ENCODE measurements around the gene MRE11.
"Not testable (repeated sequence)": the region's sequence is repeated elsewhere in the genome, so short reads cannot be mapped to it uniquely, and the experiment has no call there.

MRE11 gene

DNA sequence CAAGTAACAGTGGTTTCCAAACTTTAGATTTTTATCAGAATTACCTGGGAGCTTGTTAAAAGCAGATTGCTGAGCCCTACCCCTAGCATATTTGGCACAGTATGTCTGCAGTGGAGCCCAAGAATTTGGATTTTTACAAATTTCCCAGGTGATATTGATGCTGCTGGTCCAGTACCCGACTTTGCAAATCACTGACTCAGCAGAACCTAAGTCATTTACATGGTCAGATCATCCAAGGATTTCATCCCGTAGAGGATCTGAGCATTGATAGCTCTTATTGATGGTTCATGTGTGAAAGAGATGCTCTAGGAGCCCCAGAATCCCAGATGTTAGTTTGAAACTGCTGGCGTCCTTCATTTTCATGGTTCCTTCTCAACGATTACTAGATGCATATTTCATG is 24.7 kb upstream of the MRE11 start:
- no peak overlapping the region for H3K4me3 Mint-ChIP-seq
- H3K4me1 Mint-ChIP-seq (ENCODE audit: low read depth) = no peaks in the 10 kb centered on the region
- H3K27me3 Mint-ChIP-seq (ENCODE audit: low read depth) = peaks cover 34% of the 10 kb centered on the region
- no peaks in the 10 kb centered on the region for H3K9me3 Mint-ChIP-seq
- no peak overlapping the region for H3K27ac Mint-ChIP-seq
- H3K36me3 Mint-ChIP-seq (ENCODE audit: low read depth) = no peaks in the 10 kb centered on the region

DNA sequence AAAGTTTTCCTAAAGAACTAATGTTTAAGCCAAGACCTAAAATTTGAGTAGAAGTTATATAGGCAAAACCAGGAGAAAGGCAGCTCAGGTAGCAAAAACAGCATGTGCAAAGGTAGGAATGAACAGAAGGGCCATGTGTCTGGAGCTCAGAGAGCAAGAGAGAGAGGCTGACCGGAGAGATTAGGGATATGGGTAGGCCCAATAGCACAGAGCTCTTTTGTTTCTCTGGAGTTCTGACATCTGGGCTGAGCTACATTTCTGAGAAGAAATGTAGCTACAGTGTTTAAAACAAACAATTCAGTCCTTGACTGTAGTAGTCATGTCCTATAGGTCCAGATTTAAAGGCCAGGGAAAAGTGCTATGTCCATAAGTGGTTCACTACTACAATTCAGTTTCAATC is 23.1 kb upstream of the MRE11 start:
- Mint-ChIP-seq H3K27ac (no peak overlapping the region), H3K4me3 (no peak overlapping the region), H3K27me3 (ENCODE audit: low read depth) (peaks cover 44% of the 10 kb centered on the region), H3K9me3 (no peaks in the 10 kb centered on the region), H3K4me1 (ENCODE audit: low read depth) (peaks cover 14% of the 10 kb centered on the region), H3K36me3 (ENCODE audit: low read depth) (no peaks in the 10 kb centered on the region)

DNA sequence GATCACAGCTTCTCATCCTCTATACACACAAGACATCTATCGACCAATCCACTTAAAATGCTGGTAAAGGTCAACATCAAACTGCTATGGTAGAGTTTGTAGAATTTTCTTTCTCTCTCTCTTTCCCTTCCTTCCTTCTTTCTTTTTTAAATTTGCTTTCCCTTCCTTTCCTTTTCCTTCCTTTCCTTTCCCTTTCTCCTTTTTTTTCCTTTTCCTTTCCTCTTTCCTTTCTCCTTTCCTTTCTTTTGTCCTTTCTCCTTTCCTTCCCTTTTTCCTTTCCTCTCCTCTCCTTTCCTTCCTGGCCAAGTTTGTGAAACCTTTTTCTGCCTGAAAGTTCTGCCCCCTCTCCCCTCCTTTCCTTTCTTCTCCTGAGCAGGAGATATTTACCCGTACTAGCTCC is 21.8 kb upstream of the MRE11 start:
- Mint-ChIP-seq H3K4me1 (ENCODE audit: low read depth) (peaks cover 14% of the 10 kb centered on the region), H3K4me3 (no peak overlapping the region), H3K9me3 (no peaks in the 10 kb centered on the region), H3K27me3 (ENCODE audit: low read depth) (peaks cover 57% of the 10 kb centered on the region), H3K27ac (no peak overlapping the region), H3K36me3 (ENCODE audit: low read depth) (no peaks in the 10 kb centered on the region)

DNA sequence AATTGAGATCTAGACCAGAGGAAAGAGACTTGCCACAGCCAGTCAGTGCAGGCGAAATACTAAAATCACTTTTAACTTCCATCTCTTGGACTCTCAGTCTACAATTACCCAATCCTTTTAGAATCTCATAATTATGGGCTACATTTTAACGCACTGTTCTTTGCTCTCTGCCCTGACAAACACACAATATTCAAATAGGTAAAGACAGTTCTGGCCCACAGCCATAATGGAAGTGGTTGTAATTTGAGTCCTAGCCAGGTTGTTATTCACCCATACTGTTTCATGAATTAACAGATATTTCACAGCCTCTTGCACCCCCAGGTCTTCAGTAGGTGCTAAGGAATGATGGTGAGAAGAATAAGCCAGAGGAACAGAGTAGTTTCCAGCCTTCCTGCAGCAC is 19.4 kb upstream of the MRE11 start:
- Mint-ChIP-seq H3K4me1 (ENCODE audit: low read depth) (peaks cover 14% of the 10 kb centered on the region), H3K4me3 (no peak overlapping the region), H3K27me3 (ENCODE audit: low read depth) (peaks cover 67% of the 10 kb centered on the region), H3K9me3 (no peaks in the 10 kb centered on the region), H3K27ac (no peak overlapping the region), H3K36me3 (ENCODE audit: low read depth) (no peaks in the 10 kb centered on the region)

DNA sequence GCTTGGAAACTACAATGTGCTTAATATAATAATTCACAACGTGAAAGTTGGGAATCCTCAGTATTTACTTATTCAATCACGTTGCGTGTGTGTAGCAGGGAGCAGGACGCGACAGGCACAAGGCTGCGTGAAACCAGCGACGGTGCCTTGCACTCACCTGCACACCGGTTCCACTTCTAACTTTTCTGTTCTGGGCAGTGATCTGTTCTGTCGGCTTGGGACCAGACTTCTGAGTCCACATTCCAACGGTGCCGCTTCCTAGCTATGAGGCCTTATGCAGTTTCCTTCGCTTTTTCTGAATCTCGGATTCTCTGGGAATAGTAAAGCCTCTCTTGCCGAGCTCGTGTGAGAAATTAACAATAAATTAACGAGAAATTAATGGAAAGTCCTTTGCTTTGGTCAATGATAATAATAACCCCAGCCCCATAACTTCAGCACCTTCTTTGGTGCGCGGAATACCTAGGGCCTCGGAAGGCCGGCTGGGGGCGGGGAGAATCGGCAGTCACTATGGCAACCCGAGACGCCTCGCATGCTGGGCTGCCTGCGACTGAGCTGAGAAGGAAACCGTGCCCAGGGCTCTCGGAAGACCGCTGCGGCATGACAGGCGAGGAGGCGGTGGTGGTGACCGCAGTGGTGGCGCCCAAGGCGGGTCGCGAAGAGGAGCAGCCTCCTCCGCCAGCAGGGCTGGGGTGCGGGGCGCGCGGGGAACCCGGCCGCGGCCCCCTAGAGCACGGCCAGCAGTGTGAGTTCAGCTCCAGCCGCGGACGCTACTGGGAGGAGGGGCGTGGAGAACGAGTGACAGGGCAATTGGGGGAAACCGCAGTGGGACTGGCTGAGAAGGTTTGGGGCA is 18.5 kb upstream of the MRE11 start, which contains the start of gene C11orf97:
Gene C11orf97 (plus strand): TSS at position 530 of the 850 bp plus-strand sequence. CDS start 68 bp downstream, at position 598.
- Mint-ChIP-seq H3K27ac (no peak within 1 kb of the TSS), H3K4me1 (ENCODE audit: low read depth) (peaks cover 14% of the 10 kb centered on the region), H3K9me3 (no peaks in the 10 kb centered on the region), H3K4me3 (peak within 1 kb of the TSS; percentile 55), H3K27me3 (ENCODE audit: low read depth) (peaks cover 64% of the 10 kb centered on the region), H3K36me3 (ENCODE audit: low read depth) (no peaks in the 10 kb centered on the region)

DNA sequence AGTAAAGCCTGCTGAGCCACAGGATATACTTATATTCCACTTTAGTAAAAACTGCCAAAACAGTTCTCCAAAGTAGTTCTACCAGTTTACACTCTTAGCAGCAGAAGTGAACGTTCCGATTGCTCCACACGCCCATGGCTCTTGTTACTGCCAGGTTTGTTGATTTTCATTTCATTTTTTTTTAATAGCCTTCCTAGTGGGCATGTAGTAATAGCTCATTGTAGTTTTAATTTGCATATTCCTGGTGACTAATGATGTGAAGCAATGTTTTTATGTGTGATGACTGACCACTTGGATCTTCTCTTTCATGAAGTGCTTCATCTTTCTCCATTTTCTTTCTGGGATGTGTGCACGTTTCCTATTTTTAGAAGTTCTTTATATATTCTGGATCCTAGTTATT is 13.8 kb upstream of the MRE11 start:
- Mint-ChIP-seq H3K9me3 (no peaks in the 10 kb centered on the region), H3K27me3 (ENCODE audit: low read depth) (peaks cover 35% of the 10 kb centered on the region), H3K4me3 (no peak overlapping the region), H3K27ac (no peak overlapping the region), H3K4me1 (ENCODE audit: low read depth) (peaks cover 6% of the 10 kb centered on the region), H3K36me3 (ENCODE audit: low read depth) (no peaks in the 10 kb centered on the region)

DNA sequence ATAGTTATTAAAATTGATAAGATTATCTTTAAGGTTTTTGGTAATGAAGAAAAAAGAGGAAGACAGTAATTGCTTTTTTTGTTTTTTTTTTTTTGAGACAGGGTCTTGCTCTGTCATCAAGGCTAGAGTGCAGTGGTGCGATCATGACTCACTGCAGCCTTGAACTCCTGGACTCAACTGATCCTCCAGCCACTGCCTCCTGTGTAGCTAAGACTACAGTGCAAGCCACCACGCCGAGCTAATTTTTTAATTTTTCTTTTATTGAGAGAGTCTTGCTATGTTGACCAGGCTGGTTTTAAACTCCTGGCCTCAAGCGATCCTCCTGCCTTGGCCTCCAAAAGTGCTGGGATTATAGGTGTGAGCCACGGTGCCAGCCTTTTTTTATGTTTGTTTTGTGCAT is 12.9 kb upstream of the MRE11 start:
- H3K4me1 Mint-ChIP-seq (ENCODE audit: low read depth); H3K27ac Mint-ChIP-seq; H3K9me3 Mint-ChIP-seq; H3K36me3 Mint-ChIP-seq (ENCODE audit: low read depth); H3K4me3 Mint-ChIP-seq: not testable (repeated sequence)
- peaks cover 25% of the 10 kb centered on the region for H3K27me3 Mint-ChIP-seq (ENCODE audit: low read depth)

DNA sequence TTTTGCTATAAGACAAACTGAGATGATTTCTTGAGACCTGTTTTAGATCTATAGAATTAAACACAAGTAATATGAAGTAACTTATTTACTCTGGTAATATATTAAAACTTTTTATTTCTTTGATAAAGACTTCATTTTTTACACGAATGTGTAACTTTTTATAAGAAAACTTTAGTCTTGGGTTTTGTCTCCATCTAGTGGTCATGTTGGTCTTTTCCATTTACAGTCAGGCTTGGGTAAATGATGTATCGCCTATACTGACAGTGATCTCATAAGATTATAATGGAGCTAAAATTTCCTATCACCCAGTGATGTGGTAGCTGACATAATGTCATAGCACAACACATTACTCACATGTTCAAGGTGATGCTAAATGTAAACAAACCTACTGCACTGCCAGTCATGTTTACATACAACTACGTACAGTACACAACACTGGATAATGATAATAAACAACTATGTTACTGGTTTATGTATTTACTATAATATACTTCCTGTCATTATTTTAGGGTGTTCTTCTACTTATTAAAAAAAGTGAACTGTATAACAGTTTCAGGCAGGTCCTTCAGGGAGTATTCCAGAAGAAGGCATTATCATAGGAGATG is 11.1 kb upstream of the MRE11 start:
- Mint-ChIP-seq H3K4me3 (no peak overlapping the region), H3K9me3 (no peaks in the 10 kb centered on the region), H3K27me3 (ENCODE audit: low read depth) (peaks cover 11% of the 10 kb centered on the region), H3K36me3 (ENCODE audit: low read depth) (peaks cover 9% of the 10 kb centered on the region), H3K4me1 (ENCODE audit: low read depth) (no peaks in the 10 kb centered on the region), H3K27ac (no peak overlapping the region)

DNA sequence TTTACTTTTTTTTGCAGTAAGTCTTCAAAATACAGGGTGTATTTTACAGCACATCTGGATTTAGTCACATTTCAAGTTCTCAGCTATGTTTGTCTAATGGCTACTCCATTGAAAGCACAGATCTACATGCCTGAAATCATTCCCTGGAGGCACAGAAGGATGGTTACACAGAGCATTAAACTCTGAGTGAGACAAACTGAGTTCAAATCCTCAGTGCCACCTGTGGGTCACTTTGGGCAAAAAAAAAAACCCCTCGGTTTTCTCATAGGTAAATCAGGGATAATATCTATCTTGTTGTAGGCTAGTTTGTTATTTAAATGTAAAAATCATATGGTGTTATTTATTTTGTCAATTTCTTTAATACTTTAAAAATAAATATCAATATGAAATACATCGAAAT is 7.9 kb upstream of the MRE11 start:
- peaks cover 3% of the 10 kb centered on the region for H3K27me3 Mint-ChIP-seq (ENCODE audit: low read depth)
- H3K27ac Mint-ChIP-seq = no peak overlapping the region
- no peak overlapping the region for H3K4me3 Mint-ChIP-seq
- H3K4me1 Mint-ChIP-seq (ENCODE audit: low read depth) = peaks cover 3% of the 10 kb centered on the region
- no peaks in the 10 kb centered on the region for H3K9me3 Mint-ChIP-seq
- peaks cover 26% of the 10 kb centered on the region for H3K36me3 Mint-ChIP-seq (ENCODE audit: low read depth)

DNA sequence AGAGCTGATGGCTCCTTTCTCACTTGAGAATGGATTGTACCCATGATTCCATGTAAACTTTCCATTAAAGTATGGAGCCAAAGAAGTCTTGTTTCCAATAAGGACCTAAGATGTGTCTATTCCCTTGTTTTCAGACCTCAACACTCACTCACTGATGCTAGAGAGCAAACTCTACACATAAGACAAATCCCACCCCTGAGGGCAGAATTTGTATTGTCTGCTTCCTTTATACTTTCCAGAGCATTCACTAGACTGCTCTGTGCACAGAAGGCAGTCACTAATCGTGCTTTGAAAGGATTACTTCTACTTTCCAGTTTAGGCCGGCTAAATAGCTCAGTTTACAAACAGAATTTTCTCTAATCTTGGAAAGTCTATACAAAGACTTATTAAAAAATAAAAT is 6.5 kb upstream of the MRE11 start:
- no peaks in the 10 kb centered on the region for H3K9me3 Mint-ChIP-seq
- H3K36me3 Mint-ChIP-seq (ENCODE audit: low read depth) = peaks cover 30% of the 10 kb centered on the region
- peaks cover 9% of the 10 kb centered on the region for H3K4me1 Mint-ChIP-seq (ENCODE audit: low read depth)
- no peak overlapping the region for H3K27ac Mint-ChIP-seq
- no peak overlapping the region for H3K4me3 Mint-ChIP-seq
- H3K27me3 Mint-ChIP-seq (ENCODE audit: low read depth) = no peaks in the 10 kb centered on the region

DNA sequence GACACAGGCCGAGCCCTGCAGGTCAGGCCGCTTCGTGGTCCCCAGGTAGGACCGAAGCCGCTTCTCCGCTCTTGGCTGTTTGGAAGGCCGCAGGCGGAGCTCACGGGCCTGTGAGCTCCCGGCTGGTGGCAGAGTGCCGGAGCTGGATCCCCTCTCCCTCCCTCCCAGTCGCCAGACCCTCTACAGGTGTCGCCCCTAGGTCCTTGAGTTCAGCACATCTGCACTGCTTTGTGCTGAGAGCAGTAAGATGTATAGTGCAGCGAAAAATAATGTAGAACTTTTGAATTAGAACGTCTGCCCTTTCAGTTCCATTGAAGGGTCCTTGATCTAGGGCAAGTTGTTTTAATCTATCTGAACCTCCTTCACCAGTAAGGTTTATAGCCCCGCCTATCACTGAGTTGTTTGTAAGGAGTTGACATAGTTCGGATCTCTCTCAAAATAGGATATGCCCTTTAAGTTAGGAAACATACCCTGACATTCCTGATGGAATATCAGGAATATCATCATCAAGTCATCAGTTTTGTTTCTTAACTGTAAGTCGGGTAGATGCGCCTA is 559 bp upstream of the MRE11 start:
- H3K4me3 Mint-ChIP-seq = peak overlapping the region; percentile 91
- H3K9me3 Mint-ChIP-seq = no peaks in the 10 kb centered on the region
- peaks cover 29% of the 10 kb centered on the region for H3K4me1 Mint-ChIP-seq (ENCODE audit: low read depth)
- peak overlapping the region; percentile 93 for H3K27ac Mint-ChIP-seq
- peaks cover 26% of the 10 kb centered on the region for H3K36me3 Mint-ChIP-seq (ENCODE audit: low read depth)
- H3K27me3 Mint-ChIP-seq (ENCODE audit: low read depth) = no peaks in the 10 kb centered on the region

DNA sequence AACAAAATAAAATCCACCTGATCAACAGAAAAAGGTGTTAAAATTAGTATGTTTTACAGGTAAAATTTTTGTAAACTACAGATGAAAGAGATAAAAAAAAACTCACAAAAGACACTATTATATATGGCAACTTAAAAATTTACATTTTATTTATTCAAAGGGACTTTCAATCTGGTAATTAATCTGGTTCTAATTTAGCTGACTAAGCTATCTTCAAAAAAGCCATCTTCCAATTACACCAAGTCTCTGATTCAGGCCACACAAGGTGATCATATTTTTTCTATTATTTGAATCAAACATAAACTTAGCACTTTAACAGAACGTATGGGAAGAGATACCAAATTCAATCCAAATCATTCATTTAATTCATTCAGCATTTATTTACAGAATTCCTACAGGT is 7.6 kb downstream of the MRE11 start:
- Mint-ChIP-seq H3K4me3 (no peak overlapping the region), H3K9me3 (no peaks in the 10 kb centered on the region), H3K27ac (no peak overlapping the region), H3K4me1 (ENCODE audit: low read depth) (no peaks in the 10 kb centered on the region), H3K27me3 (ENCODE audit: low read depth) (no peaks in the 10 kb centered on the region), H3K36me3 (ENCODE audit: low read depth) (peaks cover 53% of the 10 kb centered on the region)

DNA sequence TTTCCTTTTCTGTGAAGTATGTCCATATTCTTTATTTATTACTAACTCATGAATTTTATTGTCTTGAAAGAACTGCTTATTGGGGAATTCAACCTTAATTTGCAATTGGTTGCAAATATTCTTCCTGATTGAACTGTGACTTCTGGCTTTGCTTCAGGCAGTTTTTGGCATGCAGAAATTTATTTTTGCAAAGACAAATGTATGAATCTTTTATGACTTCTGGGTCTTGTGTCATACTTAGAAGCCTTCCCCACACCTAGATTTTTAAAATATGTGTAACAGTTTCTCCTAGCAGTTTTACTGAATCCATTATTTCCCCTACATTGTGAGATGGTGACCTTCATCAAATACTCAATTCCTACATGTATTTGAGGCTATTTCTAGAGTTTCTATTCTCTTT is 12.3 kb downstream of the MRE11 start:
- Mint-ChIP-seq H3K9me3 (no peaks in the 10 kb centered on the region), H3K27me3 (ENCODE audit: low read depth) (no peaks in the 10 kb centered on the region), H3K36me3 (ENCODE audit: low read depth) (peaks cover 39% of the 10 kb centered on the region), H3K4me3 (no peak overlapping the region), H3K27ac (no peak overlapping the region), H3K4me1 (ENCODE audit: low read depth) (peaks cover 9% of the 10 kb centered on the region)

DNA sequence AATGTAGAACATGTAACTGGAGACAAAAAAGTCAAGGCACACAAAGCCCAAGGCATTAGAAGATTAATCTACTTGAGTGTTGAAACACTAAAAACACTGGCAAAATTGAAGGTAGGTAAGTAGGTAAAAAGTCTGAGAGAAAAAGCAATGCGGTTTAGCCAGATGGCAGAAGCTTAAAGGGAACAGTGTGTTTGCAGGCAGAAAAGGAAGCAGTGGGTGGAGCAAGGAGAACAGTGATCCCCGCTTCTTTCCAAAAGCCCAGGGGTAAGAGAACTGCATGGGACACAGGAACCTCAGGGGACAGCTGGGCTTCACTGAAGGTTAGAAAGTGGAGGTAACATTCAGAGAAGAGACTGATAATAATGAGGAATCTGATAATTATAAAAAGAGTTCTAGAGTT is 16.0 kb downstream of the MRE11 start:
- Mint-ChIP-seq H3K4me3 (no peak overlapping the region), H3K27me3 (ENCODE audit: low read depth) (no peaks in the 10 kb centered on the region), H3K36me3 (ENCODE audit: low read depth) (peaks cover 38% of the 10 kb centered on the region), H3K4me1 (ENCODE audit: low read depth) (peaks cover 23% of the 10 kb centered on the region), H3K27ac (peak overlapping the region; percentile 0), H3K9me3 (no peaks in the 10 kb centered on the region)
